ENCODE data around the gene TUFT1.
"Not testable (repeated sequence)": the region's sequence is repeated elsewhere in the genome, so short reads cannot be mapped to it uniquely, and the experiment has no call there.

The TUFT1 gene

DNA sequence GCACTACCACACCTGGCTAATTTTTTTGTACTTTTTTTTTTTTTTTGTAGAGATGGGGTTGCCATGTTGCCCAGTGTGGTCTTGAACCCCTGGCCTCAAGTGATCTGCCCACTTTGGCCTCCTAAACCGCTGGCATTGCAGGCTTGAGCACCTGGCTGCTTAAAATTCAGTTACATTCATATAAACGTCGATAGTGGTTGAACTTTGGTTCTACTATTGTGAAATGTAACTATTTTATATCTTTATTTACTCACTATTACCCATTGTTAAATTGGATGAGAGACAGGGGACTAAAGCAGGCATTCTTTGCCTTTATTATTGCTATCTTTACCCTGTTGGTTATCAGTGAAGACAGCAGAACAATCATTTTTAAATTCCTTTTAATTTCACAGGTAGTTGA lies 77.9 kb downstream of the TUFT1 start:
- DNase-seq (ENCODE audit: low read depth), result no peak
- no peak overlapping the region for H3K4me3 ChIP-seq (ENCODE audit: low read depth, low read length)
- TF ChIP-seq, protein P1, sequence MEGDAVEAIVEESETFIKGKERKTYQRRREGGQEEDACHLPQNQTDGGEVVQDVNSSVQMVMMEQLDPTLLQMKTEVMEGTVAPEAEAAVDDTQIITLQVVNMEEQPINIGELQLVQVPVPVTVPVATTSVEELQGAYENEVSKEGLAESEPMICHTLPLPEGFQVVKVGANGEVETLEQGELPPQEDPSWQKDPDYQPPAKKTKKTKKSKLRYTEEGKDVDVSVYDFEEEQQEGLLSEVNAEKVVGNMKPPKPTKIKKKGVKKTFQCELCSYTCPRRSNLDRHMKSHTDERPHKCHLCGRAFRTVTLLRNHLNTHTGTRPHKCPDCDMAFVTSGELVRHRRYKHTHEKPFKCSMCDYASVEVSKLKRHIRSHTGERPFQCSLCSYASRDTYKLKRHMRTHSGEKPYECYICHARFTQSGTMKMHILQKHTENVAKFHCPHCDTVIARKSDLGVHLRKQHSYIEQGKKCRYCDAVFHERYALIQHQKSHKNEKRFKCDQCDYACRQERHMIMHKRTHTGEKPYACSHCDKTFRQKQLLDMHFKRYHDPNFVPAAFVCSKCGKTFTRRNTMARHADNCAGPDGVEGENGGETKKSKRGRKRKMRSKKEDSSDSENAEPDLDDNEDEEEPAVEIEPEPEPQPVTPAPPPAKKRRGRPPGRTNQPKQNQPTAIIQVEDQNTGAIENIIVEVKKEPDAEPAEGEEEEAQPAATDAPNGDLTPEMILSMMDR (IDR thresholded peaks at IDR 0.05; ENCODE audit: low read depth, low read length, missing control alignments), result no peak

DNA sequence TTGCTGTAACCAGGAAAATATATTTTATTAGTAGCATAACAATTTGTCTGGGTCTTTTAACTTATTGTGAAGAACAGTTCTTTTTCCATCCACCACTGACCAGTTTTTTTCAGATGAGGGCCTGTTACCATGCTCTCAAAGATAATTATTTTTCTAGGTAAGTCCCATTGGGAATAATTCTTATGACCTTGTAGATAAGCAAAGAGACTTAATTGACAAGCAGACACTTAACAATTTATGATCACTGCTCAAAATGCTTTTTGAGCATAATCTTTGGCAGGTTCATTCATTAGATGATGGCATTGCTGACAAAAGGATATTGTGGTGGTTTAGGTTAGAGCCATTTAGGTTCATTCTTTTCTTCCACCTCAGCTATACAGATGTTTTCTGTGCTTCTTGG lies 78.4 kb downstream of the TUFT1 start:
- no peak for DNase-seq (ENCODE audit: low read depth)
- no peak overlapping the region for H3K4me3 ChIP-seq (ENCODE audit: low read depth, low read length)
- TF ChIP-seq, protein P1 (IDR thresholded peaks at IDR 0.05; ENCODE audit: low read depth, low read length, missing control alignments), result no peak

DNA sequence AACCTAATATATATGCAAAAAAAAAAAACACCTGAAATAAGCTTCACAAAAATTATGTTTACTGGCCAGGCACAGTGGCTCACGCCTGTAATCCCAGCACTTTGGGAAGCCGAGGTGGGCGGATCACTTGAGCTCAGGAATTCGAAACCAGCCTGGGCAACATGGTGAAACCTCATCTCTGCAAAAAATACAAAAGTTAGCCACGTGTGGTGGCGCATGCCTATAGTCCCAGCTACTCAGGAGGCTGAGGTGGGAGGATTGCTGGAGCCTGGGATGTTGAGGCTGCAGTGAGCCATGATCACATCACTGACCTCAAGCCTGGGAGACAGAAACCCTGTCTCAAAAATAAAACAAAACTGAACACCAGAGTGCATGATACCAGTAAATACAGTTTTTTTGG lies 78.9 kb downstream of the TUFT1 start:
- DNase-seq (ENCODE audit: low read depth); H3K4me3 ChIP-seq (ENCODE audit: low read depth, low read length): not testable (repeated sequence)

DNA sequence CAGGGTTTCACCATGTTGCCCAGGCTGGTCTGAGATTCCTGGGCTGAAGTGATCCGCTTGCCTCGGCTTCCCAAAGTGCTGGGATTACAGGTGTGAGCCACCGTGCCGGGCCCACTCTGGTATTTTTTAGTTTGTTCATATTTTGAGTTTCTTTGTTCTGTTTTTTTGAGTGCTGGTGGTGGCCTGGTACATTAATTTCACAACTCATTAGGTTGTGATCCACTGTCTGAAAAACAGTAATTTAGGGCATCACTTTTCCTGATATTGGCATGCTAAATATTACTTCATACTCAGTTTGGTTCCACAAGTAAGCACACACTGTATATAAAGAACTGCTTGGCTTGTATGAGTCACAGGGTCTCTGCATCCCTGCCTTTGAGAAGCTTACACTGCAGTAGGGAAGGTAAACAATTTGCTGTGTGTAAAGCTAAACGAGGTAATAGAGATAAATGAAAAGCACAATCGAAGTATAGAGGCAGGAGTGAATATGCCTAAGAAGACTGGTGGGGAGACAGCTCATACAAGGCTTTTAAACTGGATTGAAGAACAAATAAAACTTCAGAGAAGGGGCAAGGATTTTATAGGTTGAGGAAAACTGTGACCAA lies 79.5 kb downstream of the TUFT1 start:
- H3K4me3 ChIP-seq (ENCODE audit: low read depth, low read length), result no peak overlapping the region
- DNase-seq (ENCODE audit: low read depth), result no peak
- TF ChIP-seq, protein P1 (IDR thresholded peaks at IDR 0.05; ENCODE audit: low read depth, low read length, missing control alignments), result no peak

DNA sequence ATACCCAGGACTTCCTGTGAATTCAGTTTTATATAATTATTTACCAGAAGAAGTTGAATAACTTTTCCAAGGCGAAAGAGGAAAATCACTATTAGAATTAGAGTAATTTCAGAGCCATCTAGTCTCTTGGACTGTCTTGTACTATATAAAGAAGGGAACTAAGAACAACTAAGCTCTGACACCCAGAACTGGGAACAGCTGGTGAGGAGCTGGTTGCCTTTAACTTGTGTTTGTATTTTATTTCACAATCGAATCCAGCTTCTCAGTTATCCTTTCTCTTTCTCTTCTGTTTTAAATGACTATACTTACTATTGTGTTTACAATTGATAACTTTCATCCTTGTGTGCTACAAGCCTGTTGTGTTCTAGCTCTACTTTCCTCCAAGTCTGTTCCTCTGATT lies 80.2 kb downstream of the TUFT1 start:
- TF ChIP-seq, protein P1 (IDR thresholded peaks at IDR 0.05; ENCODE audit: low read depth, low read length, missing control alignments), result no peak
- H3K4me3 ChIP-seq (ENCODE audit: low read depth, low read length), result no peak overlapping the region
- DNase-seq (ENCODE audit: low read depth), result no peak

DNA sequence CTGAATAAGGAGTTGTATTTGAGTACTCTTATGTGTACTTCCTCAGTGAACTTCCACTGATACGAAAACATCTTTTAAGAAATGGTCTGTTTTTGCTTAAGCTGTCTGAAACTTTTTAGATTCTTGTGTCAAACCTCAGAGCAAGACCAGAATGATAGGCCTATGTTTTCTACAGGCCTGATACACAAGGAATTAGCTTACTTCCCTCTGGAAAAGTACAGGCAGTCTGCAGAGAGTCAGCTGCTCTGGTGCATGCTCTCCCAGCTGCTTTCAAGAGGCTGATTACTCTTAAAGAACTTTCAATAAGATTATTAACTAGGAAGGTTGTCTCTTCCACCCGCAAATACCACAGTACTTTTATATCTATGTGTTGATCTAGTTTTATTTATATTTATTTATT lies 81.2 kb downstream of the TUFT1 start:
- TF ChIP-seq, protein P1 (IDR thresholded peaks at IDR 0.05; ENCODE audit: low read depth, low read length, missing control alignments), result no peak
- DNase-seq (ENCODE audit: low read depth), result no peak
- no peak overlapping the region for H3K4me3 ChIP-seq (ENCODE audit: low read depth, low read length)

DNA sequence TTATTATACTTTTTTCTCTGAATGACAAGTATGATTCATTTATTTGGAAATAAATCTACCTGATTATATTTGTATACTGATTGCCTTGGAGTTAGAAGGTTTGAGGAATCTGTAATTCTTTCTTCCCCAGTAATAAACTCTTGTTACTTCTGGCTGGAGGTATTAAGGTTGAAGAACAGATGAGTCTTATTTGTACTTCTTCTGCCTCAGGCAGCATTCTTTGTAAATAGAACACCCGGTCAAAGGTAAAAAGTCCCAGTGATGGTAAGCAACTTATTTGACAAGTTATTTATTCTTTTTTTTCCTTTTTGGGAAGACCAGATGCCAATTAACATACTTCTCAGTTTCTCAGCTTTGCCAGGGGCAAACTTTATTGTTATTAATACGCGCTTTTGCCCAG lies 84.7 kb downstream of the TUFT1 start:
- no peak overlapping the region for H3K4me3 ChIP-seq (ENCODE audit: low read depth, low read length)
- TF ChIP-seq, protein P1 (IDR thresholded peaks at IDR 0.05; ENCODE audit: low read depth, low read length, missing control alignments), result no peak

More for the DNA sequence above, 84.7 kb downstream of the TUFT1 start:
- no peak for DNase-seq (ENCODE audit: low read depth)

Data from GM12864 (cell line).